PC-9 (cell line): Measurements from ENCODE around the gene OR5H2.

ENCODE experiments used
- EZH2 ChIP-seq: fragments of 200-600 bp; sonication (generic); IDR thresholded peaks from 2 replicates; pipeline ENCODE4 v1.8.0; 2017; ENCODE audit warnings: antibody characterized with exemption, low read depth
- TF ChIP-seq, protein P1 (sequence below): fragments of 200-600 bp; sonication (generic); conservative IDR thresholded peaks from 2 replicates; pipeline ENCODE4 v1.6.1; 2017; ENCODE audit warnings: mixed run types, antibody characterized with exemption, mild to moderate bottlenecking, moderate library complexity

GRCh38 chr3:98326945-98327344 is 44.6 kb downstream of the OR5H2 start:
- TF ChIP-seq, protein P1, sequence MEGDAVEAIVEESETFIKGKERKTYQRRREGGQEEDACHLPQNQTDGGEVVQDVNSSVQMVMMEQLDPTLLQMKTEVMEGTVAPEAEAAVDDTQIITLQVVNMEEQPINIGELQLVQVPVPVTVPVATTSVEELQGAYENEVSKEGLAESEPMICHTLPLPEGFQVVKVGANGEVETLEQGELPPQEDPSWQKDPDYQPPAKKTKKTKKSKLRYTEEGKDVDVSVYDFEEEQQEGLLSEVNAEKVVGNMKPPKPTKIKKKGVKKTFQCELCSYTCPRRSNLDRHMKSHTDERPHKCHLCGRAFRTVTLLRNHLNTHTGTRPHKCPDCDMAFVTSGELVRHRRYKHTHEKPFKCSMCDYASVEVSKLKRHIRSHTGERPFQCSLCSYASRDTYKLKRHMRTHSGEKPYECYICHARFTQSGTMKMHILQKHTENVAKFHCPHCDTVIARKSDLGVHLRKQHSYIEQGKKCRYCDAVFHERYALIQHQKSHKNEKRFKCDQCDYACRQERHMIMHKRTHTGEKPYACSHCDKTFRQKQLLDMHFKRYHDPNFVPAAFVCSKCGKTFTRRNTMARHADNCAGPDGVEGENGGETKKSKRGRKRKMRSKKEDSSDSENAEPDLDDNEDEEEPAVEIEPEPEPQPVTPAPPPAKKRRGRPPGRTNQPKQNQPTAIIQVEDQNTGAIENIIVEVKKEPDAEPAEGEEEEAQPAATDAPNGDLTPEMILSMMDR, result no peak
- TF ChIP-seq EZH2, result no peak
